ENCODE measurements around the gene LYVE1. TPM values are rescaled to one million over a fixed set of nuclear protein-coding genes. Genes with fewer than 3 reads are reported as not detected.
A peak's percentile ranks its signal among the peaks of the same experiment; 100 is the strongest.

Gene LYVE1
- total RNA-seq, 1 donor from 2014 or later, result 352 TPM

- no peak for DNase-seq (ENCODE audit: low spot score)
Measured at GRCh38 chr11:10561043-10561818, 7.2 kb downstream of the LYVE1 start.

- no peak for DNase-seq (ENCODE audit: low spot score)
Measured at GRCh38 chr11:10558288-10558687, 10.2 kb downstream of the LYVE1 start.

- DNase-seq (ENCODE audit: low spot score), result no peak
Measured at GRCh38 chr11:10556590-10556989, 11.9 kb downstream of the LYVE1 start.

GRCh38 chr11:10551845-10552352 is 16.6 kb downstream of the LYVE1 start:
- no peak for DNase-seq (ENCODE audit: low spot score)

- DNase-seq (ENCODE audit: low spot score), result no peak
Measured at GRCh38 chr11:10551290-10551592, 17.2 kb downstream of the LYVE1 start.

GRCh38 chr11:10550503-10551289 is 17.8 kb downstream of the LYVE1 start:
- DNase-seq (ENCODE audit: low spot score), result no peak

GRCh38 chr11:10544491-10545465 is 23.7 kb downstream of the LYVE1 start:
- no peak for DNase-seq (ENCODE audit: low spot score)

- no peak for DNase-seq (ENCODE audit: low spot score)
Measured at GRCh38 chr11:10543782-10544181, 24.7 kb downstream of the LYVE1 start.

GRCh38 chr11:10542776-10543175 is 25.7 kb downstream of the LYVE1 start:
- no peak for DNase-seq (ENCODE audit: low spot score)

- DNase-seq (ENCODE audit: low spot score), result no peak
Measured at GRCh38 chr11:10541561-10541930, 26.9 kb downstream of the LYVE1 start.

GRCh38 chr11:10540915-10541560 is 27.4 kb downstream of the LYVE1 start, which contains the start of gene RNF141:
TSS of gene RNF141 (minus strand) at chr11:10541187. CDS start at chr11:10534158, 7,029 bp downstream.
- peak; percentile 99 for DNase-seq (ENCODE audit: low spot score)

GRCh38 chr11:10540546-10540914 is 27.9 kb downstream of the LYVE1 start:
- DNase-seq (ENCODE audit: low spot score), result no peak

- no peak for DNase-seq (ENCODE audit: low spot score)
Measured at GRCh38 chr11:10539339-10539738, 29.1 kb downstream of the LYVE1 start.

GRCh38 chr11:10538924-10539323 is 29.5 kb downstream of the LYVE1 start:
- no peak for DNase-seq (ENCODE audit: low spot score)

- DNase-seq (ENCODE audit: low spot score), result no peak
Measured at GRCh38 chr11:10537600-10537999, 30.9 kb downstream of the LYVE1 start.

GRCh38 chr11:10534316-10534715 is 34.1 kb downstream of the LYVE1 start:
- no peak for DNase-seq (ENCODE audit: low spot score)

- no peak for DNase-seq (ENCODE audit: low spot score)
Measured at GRCh38 chr11:10533323-10533722, 35.1 kb downstream of the LYVE1 start.

GRCh38 chr11:10532526-10532925 is 35.9 kb downstream of the LYVE1 start:
- DNase-seq (ENCODE audit: low spot score), result no peak

GRCh38 chr11:10529279-10529678 is 39.2 kb downstream of the LYVE1 start:
- no peak for DNase-seq (ENCODE audit: low spot score)

- DNase-seq (ENCODE audit: low spot score), result no peak
Measured at GRCh38 chr11:10528121-10528520, 40.3 kb downstream of the LYVE1 start.

All from mesenteric fat pad (tissue), 1 donor.